HG02571 (cell line): ENCODE measurements around the gene UBE2K.
"Not testable (repeated sequence)": the region's sequence is repeated elsewhere in the genome, so short reads cannot be mapped to it uniquely, and the experiment has no call there.

ENCODE experiments used
- ATAC-seq: cut with Tn5 transposase; IDR thresholded peaks from one replicate; pipeline ENCODE4 v1.9.1; 2021; ENCODE audit warnings: mild to moderate bottlenecking, moderate library complexity; ENCODE audit not compliant: unreplicated experiment

UBE2K gene

DNA sequence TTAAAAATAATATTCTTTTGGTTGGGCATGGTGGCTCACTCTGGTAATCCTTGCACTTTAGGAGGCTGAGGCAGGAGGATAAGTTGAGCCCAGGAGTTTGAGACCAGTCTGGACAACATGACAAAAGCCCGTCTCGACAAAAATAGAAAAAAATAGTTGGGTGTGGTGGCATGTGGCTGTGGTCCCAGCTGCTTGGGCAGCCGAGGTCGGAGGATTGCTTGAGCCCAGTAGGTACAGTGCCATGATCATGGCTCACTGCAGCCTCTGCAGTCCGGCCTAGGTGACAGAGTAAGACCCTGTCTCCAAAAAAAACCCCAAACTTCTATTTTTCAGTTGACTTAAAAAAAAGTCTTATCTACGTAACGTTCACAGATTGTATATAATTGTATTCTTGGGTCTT, 23.9 kb downstream of the UBE2K start:
- no peak for ATAC-seq

GRCh38 chr4:39729557-39729956, 31.6 kb downstream of the UBE2K start:
- ATAC-seq = no peak

DNA sequence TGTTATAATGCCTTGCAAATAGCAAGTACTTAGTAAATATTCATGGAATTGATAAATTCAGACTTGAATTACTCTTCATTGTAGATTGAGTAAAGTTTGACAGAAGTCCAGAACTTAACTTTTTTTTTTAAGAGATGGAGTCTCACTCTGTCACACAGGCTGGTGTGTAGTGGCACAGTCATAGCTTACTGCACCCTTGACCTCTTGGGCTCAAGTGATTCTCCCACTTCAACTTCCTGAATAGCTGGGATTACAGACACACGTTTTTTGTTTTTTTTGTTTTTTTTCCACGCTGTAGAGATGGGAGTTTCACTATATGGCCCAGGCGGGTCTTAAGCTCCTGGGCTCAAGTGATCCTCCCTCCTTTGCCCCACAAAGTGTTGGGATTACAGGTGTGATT, 32.1 kb downstream of the UBE2K start:
- no peak for ATAC-seq

GRCh38 chr4:39731908-39732307, 34.0 kb downstream of the UBE2K start:
- ATAC-seq = no peak

GRCh38 chr4:39732728-39733127, 34.8 kb downstream of the UBE2K start:
- ATAC-seq = no peak

DNA sequence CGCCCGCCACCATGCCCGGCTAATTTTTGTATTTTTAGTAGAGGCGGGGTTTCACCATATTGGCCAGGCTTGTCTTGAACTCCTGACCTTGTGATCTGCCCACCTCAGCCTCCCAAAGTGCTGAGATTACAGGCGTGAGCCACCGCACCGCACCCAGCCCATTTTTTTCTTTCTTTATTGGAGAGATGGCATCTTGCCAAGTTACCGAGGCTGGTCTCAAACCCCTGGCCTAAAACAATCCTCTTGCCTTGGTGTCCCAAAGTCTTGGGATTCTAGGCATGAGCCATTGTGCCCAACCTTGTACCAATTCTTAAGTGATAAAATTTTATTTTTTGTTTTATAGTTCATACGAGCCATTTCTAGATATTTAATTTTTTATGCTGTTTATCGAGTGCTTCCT, 41.7 kb downstream of the UBE2K start:
- ATAC-seq = not testable (repeated sequence)

DNA sequence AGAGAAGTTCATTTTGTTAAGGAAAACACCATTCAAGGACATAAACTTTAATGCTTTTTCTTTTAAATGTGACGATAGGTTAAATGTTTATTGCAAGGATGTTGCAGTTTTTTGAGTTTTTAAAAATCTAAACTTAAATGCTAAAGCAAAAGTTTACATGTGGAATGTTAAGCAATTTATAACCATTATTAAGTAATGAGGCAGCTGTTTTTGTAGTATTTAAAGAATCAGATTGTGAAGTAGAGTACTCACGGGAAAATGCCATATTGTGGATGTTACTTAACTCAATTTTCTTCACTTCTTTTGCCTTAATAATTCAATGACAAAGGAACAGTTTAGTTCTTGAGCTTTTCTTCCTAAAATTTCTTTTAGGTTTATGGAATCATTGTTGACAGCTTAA, 43.5 kb downstream of the UBE2K start:
- no peak for ATAC-seq

- ATAC-seq = no peak
Measured at GRCh38 chr4:39745920-39746319, 48.0 kb downstream of the UBE2K start.

DNA sequence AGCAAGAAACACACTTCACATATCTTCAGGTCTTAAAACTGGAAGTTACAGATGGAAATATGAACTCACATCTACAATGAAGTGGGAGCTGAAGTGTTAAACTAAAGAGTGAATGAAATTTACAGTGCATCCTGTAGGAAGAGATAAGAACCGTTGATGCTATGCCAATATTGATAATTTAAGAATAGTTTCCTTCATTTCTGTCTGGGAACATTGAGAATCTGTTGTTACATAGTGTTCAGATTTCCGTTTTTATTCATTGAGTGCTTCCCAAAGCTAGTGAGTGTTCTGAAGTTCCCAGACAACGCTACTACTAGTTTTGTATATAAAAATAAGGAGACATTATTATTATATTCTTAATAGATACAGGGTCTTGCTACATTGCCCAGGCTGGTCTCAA, 52.3 kb downstream of the UBE2K start:
- ATAC-seq = no peak

GRCh38 chr4:39754309-39754708, 56.4 kb downstream of the UBE2K start:
- no peak for ATAC-seq

DNA sequence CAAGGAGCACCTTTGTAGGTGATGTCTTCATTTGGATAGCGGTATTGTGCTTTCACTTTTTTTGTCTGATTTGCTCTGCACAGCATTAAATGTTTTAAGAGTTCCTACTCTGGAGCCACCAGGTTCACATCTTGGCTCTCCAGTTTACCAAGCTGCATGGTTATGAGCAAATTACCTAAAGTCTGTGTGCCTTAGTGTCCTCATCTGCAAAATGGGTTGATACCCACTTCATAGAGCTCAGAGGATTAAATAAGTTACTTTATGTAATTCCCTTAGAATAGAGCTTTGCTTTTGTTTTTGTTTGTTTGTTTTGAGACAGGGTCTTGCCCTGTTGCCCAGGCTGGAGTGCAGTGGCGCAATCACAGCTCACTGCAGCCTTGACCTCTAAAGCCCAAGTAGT, 58.2 kb downstream of the UBE2K start:
- no peak for ATAC-seq

GRCh38 chr4:39758176-39758575, 60.2 kb downstream of the UBE2K start:
- ATAC-seq = no peak

DNA sequence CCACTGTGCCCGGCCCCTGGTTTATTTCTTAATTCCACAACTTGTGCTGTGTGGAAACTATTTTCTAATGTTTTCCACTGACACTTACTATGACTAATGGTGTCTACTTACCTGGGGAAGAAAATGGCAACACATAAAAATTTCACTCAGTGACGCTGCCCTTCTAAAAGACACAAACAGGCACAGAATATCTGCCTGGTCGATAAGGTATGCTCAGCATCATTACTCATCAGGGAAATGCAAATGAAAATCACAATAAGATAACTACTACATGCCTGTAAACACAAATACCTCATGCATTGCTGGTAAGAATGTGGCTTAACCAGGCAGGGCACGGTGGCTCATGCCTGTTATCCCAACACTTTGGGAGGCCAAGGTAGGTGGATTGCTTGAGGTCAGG, 61.6 kb downstream of the UBE2K start:
- no peak for ATAC-seq

- ATAC-seq = no peak
Measured at GRCh38 chr4:39761005-39761667, 63.2 kb downstream of the UBE2K start.

DNA sequence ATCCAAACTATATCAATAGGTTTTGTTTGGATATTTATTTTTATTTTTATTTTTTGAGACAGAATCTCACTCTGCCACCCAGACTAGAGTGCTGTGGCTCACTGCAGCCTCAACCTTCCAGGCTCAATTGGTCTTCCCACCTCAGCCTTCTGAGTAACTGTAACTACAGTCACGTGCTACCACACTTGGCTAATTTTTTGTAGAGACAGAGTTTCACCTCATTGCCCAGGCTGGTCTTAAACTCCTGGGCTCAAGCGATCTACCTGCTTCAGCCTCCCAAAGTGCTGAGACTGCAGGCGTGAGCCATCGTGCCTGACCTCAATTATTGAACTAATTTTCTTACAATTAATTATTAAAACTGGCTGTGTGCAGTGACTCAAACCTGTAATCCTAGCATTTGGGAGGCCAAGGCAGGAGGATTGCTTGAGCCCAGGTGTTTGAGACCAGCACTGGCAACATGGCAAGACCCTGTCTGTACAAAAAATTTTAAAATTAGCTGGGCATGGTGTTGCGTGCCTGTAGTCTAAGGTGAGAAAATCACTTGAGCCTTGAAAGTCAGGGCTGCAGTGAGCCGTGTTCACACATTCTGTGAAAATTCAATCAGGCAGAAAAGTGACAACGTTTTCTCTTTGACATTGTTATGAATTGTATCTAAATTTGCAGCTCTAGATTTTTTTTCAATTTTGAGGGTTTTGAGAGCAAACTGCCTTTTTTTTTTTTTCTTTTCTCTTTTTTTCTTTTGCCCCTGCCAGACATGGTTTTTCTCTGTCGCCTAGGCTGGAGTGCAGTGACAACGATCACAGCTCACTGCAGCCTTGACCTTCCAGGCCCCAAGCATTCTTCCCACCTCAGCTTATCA, 66.0 kb downstream of the UBE2K start:
- ATAC-seq = no peak

- ATAC-seq = no peak
Measured at GRCh38 chr4:39770005-39770404, 72.1 kb downstream of the UBE2K start.

DNA sequence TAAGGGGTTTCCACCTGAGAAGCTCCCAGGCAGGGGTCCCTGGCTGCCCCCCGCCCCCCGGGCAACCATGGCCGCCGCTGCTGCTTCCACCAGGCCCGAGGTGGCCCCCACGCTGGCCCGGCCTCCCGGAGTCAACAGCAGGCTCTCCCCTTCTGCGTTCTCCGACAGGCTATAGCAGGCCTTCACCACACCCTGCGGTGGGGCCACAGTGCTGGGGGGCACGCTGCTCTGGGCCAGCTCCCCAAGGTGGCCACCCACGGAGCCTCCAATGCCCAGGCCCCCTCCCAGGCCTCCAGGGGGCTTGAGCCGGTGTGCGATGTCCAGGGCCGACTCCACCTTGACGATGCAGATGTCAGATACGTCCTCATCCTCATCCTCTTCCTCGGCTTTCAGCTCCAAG, 72.5 kb downstream of the UBE2K start:
- no peak for ATAC-seq

- no peak for ATAC-seq
Measured at GRCh38 chr4:39770969-39771724, 73.2 kb downstream of the UBE2K start.

DNA sequence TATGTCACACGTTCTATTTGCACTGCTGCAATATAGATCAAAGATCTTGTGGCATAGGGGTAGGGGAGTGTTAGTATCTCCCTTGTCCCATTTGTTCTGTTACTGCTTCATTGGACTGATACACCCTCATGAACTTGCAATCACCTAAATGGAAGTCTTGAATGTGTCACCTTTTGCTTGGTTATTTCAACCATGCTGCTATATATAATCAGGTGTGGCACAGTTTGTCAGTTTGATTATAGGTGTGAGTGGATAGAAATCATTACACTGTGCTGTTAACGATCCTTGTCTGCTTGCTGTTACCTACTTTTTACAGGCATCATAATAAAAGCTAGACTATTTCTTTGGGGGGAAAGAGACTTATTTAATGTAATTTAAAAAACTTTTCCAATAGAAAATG, 84.1 kb downstream of the UBE2K start:
- ATAC-seq = not testable (repeated sequence)

- ATAC-seq = no peak
Measured at GRCh38 chr4:39785083-39785482, 87.1 kb downstream of the UBE2K start.

GRCh38 chr4:39786838-39787237, 88.9 kb downstream of the UBE2K start:
- ATAC-seq = no peak

DNA sequence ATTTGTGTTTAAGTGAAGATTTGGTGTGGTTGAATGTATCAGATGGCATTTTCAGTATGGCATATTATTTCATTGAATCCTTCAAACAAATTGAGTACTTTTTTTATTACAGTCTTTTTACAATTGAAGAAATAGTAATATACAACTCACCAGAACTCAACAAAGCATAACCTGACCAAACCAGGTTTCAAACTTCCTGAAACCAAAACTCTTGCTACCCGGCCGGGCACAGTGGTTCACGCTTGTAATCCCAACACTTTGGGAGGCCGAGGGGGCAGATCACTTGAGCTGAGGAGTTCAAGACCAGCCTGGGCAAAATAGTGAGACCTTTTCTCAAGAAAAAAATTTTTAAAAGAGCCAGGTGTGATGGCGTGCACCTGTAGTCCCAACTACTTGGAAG, 94.2 kb downstream of the UBE2K start:
- no peak for ATAC-seq
